ENCODE measurements around the gene KDM4C. TPM values are rescaled to one million over a fixed set of nuclear protein-coding genes. Genes with fewer than 3 reads are reported as not detected.

The KDM4C gene
- total and polyA plus RNA-seq, 2 of the 8 experiments (the other 6 are each of a cell fraction or from before 2014, with no cell fraction given): 13.0 to 26.1 TPM

GRCh38 chr9:7143645-7144200 lies 385.9 kb downstream of the KDM4C start (continued):
- TF ChIP-seq CHD7 (IDR thresholded peaks at IDR 0.05; ENCODE audit: insufficient replicate concordance, low read length) (no peak), POLR2AphosphoS5 (IDR thresholded peaks at IDR 0.05; ENCODE audit: low read depth, low read length) (no peak), CTCF (IDR thresholded peaks at IDR 0.05; ENCODE audit: control extremely low read depth in 1 of 3, insufficient read depth in 1 of 3, low read depth in 1 of 3, low read length in 3 of 3) (no peak), CEBPB (IDR thresholded peaks at IDR 0.05; ENCODE audit: low read depth, low read length) (no peak), SIN3A (conservative IDR thresholded peaks at IDR 0.05 in 1 of 2, IDR thresholded peaks at IDR 0.05 in 1 of 2; ENCODE audit: low read depth in 1 of 2, low read length in 2 of 2) (no peak), GABPA (IDR thresholded peaks at IDR 0.05; ENCODE audit: borderline replicate concordance, insufficient read depth, low read length) (no peak), KDM1A (IDR thresholded peaks at IDR 0.05; ENCODE audit: borderline replicate concordance, low read length) (no peak), YY1 (IDR thresholded peaks at IDR 0.05; ENCODE audit: low read depth, low read length) (no peak)

All from H1 (cell line).